ENCODE measurements around the gene WDFY2. TPM values are rescaled to one million over a fixed set of nuclear protein-coding genes. Genes with fewer than 3 reads are reported as not detected.

WDFY2 gene
- total and polyA plus RNA-seq, 9 donors, result 5.4 to 17.9 (median 12.6) TPM

DNA sequence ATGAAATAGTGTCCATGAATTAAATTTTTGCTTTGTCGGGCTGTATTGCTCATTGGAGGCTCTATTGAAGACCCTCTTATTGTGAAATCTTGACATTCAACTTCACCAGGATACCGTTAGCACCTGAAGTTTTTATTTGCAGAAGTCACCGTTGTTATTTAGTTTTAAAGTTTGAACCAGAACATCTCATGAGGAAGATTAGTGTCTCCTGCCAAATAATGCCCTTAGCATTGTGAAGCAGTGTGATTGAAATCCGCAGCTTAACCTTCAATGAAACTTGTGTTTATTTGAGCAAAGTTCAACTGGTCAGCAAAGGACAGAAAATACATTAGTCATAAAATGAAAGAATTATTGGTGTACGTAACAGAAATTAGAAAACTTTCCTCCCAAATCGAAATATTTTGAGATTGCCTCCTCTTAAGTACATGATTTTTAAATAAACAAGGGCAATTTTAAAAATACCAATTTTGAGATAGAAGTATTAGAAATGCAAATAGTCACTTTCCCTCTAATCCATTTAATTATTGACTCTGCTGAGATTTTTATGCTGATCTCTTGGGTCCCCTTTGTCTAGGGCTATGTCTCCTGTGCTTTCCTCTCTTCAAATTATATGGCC is 84.4 kb downstream of the WDFY2 start:
- TF ChIP-seq EP300 (IDR thresholded peaks at IDR 0.05), result no peak
- TF ChIP-seq, protein P1, sequence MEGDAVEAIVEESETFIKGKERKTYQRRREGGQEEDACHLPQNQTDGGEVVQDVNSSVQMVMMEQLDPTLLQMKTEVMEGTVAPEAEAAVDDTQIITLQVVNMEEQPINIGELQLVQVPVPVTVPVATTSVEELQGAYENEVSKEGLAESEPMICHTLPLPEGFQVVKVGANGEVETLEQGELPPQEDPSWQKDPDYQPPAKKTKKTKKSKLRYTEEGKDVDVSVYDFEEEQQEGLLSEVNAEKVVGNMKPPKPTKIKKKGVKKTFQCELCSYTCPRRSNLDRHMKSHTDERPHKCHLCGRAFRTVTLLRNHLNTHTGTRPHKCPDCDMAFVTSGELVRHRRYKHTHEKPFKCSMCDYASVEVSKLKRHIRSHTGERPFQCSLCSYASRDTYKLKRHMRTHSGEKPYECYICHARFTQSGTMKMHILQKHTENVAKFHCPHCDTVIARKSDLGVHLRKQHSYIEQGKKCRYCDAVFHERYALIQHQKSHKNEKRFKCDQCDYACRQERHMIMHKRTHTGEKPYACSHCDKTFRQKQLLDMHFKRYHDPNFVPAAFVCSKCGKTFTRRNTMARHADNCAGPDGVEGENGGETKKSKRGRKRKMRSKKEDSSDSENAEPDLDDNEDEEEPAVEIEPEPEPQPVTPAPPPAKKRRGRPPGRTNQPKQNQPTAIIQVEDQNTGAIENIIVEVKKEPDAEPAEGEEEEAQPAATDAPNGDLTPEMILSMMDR (IDR thresholded peaks at IDR 0.05), result no peak
- no peak for TF ChIP-seq POLR2A (IDR thresholded peaks at IDR 0.05)
- peaks cover 5% of the 10 kb centered on the region for H3K4me1 ChIP-seq (ENCODE audit: insufficient read depth)
- no peak overlapping the region for H3K4me3 ChIP-seq
- intact Hi-C loops (cut with DNase I), result no loop called here
- no peak overlapping the region for H3K27ac ChIP-seq
- no peaks in the 10 kb centered on the region for H3K36me3 ChIP-seq
- DNase-seq, result no peak
- no peaks in the 10 kb centered on the region for H3K9me3 ChIP-seq
- H3K27me3 ChIP-seq, result no peaks in the 10 kb centered on the region
- WGBS, 3 donors, result 20 to 51% (median 26%) methylated on average over 6 of the region's 6 CpGs

- DNase-seq, result no peak
- no peaks in the 10 kb centered on the region for H3K4me1 ChIP-seq (ENCODE audit: insufficient read depth)
- H3K36me3 ChIP-seq, result no peaks in the 10 kb centered on the region
- H3K9me3 ChIP-seq, result no peaks in the 10 kb centered on the region
- intact Hi-C loops (cut with DNase I), result no loop called here
- 56 to 71% (median 66%) methylated on average over 2 of the region's 2 CpGs for WGBS, 3 donors
- TF ChIP-seq, protein P1 (IDR thresholded peaks at IDR 0.05), result no peak
- TF ChIP-seq POLR2A (IDR thresholded peaks at IDR 0.05) (no peak), EP300 (IDR thresholded peaks at IDR 0.05) (no peak)
- no peaks in the 10 kb centered on the region for H3K27me3 ChIP-seq
- no peak overlapping the region for H3K4me3 ChIP-seq
- H3K27ac ChIP-seq, result no peak overlapping the region
Observed at GRCh38 chr13:51673165-51673564, 88.9 kb downstream of the WDFY2 start.

GRCh38 chr13:51674276-51674675 is 90.0 kb downstream of the WDFY2 start:
- intact Hi-C loops (cut with DNase I), result no loop called here

DNA sequence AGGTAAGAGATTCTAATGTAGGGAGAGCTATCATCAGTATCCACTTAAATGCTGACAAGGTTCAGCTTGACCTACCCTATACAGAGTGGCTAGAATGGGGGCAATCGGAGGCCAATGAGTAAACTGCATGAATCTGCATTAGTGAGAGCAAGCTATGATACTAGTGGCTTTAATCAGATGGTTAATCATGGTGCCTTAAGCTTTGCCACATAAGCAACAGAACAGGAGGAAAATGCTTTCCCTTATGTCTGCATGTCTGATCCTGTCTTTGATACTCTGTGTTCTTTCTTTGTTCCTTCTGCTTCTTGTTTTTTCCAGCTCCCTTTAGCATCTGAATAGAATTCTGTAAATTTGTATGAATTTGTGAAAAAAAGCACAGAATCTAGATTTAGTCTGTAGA is 91.1 kb downstream of the WDFY2 start:
- H3K27ac ChIP-seq, result no peak overlapping the region
- no peaks in the 10 kb centered on the region for H3K9me3 ChIP-seq
- H3K36me3 ChIP-seq, result no peaks in the 10 kb centered on the region
- no peaks in the 10 kb centered on the region for H3K27me3 ChIP-seq
- H3K4me3 ChIP-seq, result no peak overlapping the region
- H3K4me1 ChIP-seq (ENCODE audit: insufficient read depth), result no peaks in the 10 kb centered on the region
- DNase-seq, result no peak
- TF ChIP-seq POLR2A (IDR thresholded peaks at IDR 0.05) (no peak), EP300 (IDR thresholded peaks at IDR 0.05) (no peak)
- TF ChIP-seq, protein P1 (IDR thresholded peaks at IDR 0.05), result no peak
- intact Hi-C loops (cut with DNase I), result no loop called here
- WGBS, 3 donors, result 90 to 94% (median 91%) methylated on average over 1 of the region's 1 CpG

More at GRCh38 chr13:51674276-51674675, 90.0 kb downstream of the WDFY2 start:
- TF ChIP-seq POLR2A (IDR thresholded peaks at IDR 0.05) (no peak), EP300 (IDR thresholded peaks at IDR 0.05) (no peak)
- TF ChIP-seq, protein P1 (IDR thresholded peaks at IDR 0.05), result no peak
- Histone ChIP-seq H3K27ac (no peak overlapping the region), H3K9me3 (no peaks in the 10 kb centered on the region), H3K4me1 (ENCODE audit: insufficient read depth) (no peaks in the 10 kb centered on the region), H3K27me3 (no peaks in the 10 kb centered on the region), H3K4me3 (no peak overlapping the region), H3K36me3 (no peaks in the 10 kb centered on the region)
- DNase-seq, result no peak
- WGBS, 3 donors, result 95 to 98% (median 97%) methylated on average over 5 of the region's 5 CpGs
